Activated T-cell treated with anti-CD3 and anti-CD28 coated beads, Interleukin-2, amount 50 U/mL, for 72 hours (primary cell): ENCODE measurements around the gene NKAIN2. TPM values are rescaled to one million over a fixed set of nuclear protein-coding genes. Genes with fewer than 3 reads are reported as not detected.
"Not testable (repeated sequence)": the region's sequence is repeated elsewhere in the genome, so short reads cannot be mapped to it uniquely, and the experiment has no call there.

Source experiments
- ATAC-seq, 2 donors: fragments of 150-1000 bp; cut with Tn5 transposase; replicated peaks in 1 of 2; 2 replicates each; pipeline ENCODE4 v1.10.0; 2021; ENCODE audit warnings: moderate library complexity in 2 of 2, mild to moderate bottlenecking in 1 of 2
- DNase-seq, 2 donors: peaks; one replicate each; pipeline ENCODE4 v3.0.0; 2021 to 2022; ENCODE audit warnings: mixed read lengths in 1 of 2
- H3K27ac Mint-ChIP-seq: one replicate; pipeline ENCODE4 v1.8.0; 2022; ENCODE audit warnings: mild to moderate bottlenecking, moderate library complexity, mixed read lengths
- H3K27me3 Mint-ChIP-seq: one replicate; pipeline ENCODE4 v1.8.0; 2022; ENCODE audit warnings: low read depth, mixed read lengths
- H3K36me3 Mint-ChIP-seq, 2 donors: one replicate each; pipeline ENCODE4 v1.8.0; 2022; ENCODE audit warnings: mixed read lengths in 2 of 2, mild to moderate bottlenecking in 1 of 2; ENCODE audit not compliant: insufficient read depth in 2 of 2
- H3K4me1 Mint-ChIP-seq: one replicate; pipeline ENCODE4 v1.8.0; 2022; ENCODE audit warnings: low read depth, mixed read lengths
- H3K4me3 Mint-ChIP-seq, 2 donors: one replicate each; pipeline ENCODE4 v1.8.0; 2022; ENCODE audit warnings: mild to moderate bottlenecking in 2 of 2, mixed read lengths in 2 of 2, moderate library complexity in 2 of 2
- H3K9me3 Mint-ChIP-seq, 2 donors: one replicate each; pipeline ENCODE4 v1.8.0; 2022; ENCODE audit warnings: mixed read lengths in 2 of 2
- total RNA-seq, 2 donors: library from RNA; stranded (reverse); gene quantifications; one replicate each; pipeline ENCODE4 v1.2.3, GENCODE V29; 2022

The NKAIN2 gene
- total RNA-seq, 2 donors from 2014 or later = not detected

DNA sequence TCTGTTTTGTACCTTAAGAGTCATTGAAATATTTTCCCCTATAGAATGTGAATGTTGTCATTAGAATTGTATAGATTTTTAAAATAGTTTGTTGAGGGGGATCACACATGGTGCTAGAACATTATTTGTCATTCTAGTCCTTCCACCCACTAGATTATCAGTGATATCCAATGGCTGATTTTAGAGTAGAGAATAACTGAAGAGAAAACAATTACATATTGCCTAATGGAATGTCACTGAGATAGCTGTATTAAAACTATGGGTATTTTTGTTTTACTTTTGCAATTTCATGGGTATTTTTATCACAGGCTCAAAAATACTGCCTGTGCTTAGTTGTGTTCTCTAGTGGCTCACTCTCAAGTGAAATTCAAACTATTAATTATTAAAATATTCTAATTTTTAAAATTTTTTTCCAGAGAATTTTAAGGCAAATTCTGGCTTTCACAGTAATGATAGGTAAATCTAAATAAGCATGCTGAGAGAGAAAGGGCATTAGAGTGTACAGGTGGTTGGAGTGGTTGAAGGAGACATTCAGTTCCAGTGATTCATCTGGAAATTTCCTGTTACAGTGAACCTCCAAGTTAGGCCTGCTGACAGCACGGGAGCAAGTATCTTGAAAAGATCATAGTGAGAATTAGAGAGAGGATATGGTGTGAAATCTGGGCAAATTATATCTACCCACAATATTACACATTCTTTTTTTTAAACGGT, 399.6 kb downstream of the NKAIN2 start:
- Mint-ChIP-seq H3K27ac (no peak overlapping the region), H3K9me3 (peaks cover 0 to 3% of the 10 kb centered on the region in 2 donors), H3K4me3 (no peak overlapping the region), H3K4me1 (no peaks in the 10 kb centered on the region), H3K36me3 (no peaks in the 10 kb centered on the region), H3K27me3 (no peaks in the 10 kb centered on the region)
- ATAC-seq = no peak
- no peak for DNase-seq

DNA sequence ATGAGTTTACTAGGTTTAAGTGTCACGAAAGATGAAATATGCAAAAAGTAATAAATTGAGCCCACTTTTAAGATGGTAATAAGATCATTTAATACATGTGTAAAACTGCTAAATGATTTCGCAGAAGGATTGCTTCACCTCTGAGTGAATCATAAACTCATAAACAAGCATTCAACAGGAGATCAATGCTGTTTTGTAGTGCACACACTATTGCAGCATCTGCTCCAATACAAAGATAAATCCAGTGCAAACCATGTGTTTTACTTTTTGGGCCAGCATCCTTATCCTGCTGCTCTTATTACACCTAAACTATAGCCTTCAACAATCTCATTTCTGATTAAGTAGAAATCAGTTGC, 400.1 kb downstream of the NKAIN2 start:
- H3K27me3 Mint-ChIP-seq = no peaks in the 10 kb centered on the region
- no peak for ATAC-seq
- no peak overlapping the region for H3K4me3 Mint-ChIP-seq

DNA sequence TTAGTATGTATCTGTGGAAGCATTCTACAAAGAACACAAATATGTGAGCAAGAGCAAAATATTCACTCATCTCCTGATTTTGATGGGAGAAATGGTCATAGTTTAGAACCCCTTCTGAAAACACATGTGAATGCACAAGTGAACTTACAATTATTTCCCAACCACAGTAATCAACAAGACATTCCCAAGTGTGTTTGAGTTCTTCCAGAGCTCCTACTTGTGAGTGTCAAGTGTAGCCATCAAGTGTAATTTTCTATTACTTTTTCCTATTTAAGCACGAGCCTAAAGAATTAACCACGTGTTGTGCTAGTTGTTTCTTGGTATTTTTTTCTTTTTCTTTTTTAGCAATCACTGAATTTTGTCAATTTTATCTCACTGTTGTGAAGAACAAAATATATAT, 402.3 kb downstream of the NKAIN2 start:
- Mint-ChIP-seq H3K9me3 (peaks cover 0 to 2% of the 10 kb centered on the region in 2 donors), H3K4me1 (no peaks in the 10 kb centered on the region), H3K27me3 (no peaks in the 10 kb centered on the region), H3K36me3 (no peaks in the 10 kb centered on the region), H3K27ac (no peak overlapping the region), H3K4me3 (no peak overlapping the region)
- DNase-seq = no peak
- no peak for ATAC-seq

More for the DNA sequence above, 400.1 kb downstream of the NKAIN2 start:
- Mint-ChIP-seq H3K27ac (no peak overlapping the region), H3K4me1 (no peaks in the 10 kb centered on the region), H3K9me3 (peaks cover 0 to 2% of the 10 kb centered on the region in 2 donors), H3K36me3 (no peaks in the 10 kb centered on the region)
- no peak for DNase-seq

DNA sequence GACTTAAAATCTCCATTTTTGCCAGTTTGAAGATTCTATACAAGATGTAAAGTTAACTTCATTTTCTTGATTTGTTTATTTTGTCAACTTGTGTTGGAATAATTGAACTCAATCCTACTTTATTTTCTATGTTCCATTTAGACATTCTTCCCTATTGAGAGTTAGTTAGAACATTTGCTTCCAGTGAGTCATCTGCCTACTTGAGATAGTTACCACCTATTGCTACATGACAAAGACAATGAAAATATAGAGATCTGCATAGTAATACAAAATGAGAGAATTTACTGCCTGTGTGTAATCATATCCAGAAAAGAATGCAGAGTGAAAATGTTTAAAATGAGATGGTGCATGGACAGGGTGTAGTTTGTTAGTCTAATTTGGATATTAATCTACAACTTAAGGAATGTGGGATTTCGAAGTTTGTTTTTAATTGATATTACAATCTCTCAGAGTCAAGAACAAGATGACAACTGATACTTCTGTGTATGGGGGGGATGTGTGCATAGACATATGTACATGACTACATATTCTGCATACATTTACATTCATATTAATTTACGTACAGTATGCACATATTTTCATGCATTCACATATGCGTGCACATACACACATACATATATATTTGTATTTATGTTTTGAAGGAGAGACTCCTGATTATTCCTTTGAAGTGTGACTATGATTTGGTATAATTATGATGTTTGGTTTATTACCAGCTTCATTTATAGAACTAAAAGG, 420.1 kb downstream of the NKAIN2 start:
- Mint-ChIP-seq H3K4me3 (no peak overlapping the region), H3K36me3 (no peaks in the 10 kb centered on the region), H3K27ac (no peak overlapping the region), H3K4me1 (no peaks in the 10 kb centered on the region), H3K27me3 (no peaks in the 10 kb centered on the region), H3K9me3 (peaks cover 5 to 8% of the 10 kb centered on the region in 2 donors)
- DNase-seq (no peak), ATAC-seq (no peak)

DNA sequence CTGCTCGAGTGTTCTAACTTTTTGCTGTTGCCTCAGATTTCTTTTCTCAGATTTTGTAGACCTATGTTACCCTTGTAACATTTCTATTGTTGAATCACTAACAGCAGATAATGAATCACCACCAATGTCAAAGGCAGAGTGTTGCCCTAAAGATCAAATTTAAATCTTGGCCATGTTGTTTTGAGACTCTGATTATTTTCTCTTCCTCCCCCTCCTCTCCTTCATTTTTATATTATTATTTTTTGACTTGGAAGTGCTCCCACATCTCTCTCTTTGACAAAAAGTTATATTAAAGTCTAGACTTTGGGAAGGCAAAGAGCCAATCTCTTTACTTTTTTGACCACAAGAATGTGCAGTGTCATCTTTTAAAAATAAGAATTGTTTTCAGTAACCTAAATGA, 422.7 kb downstream of the NKAIN2 start:
- peaks cover 15% of the 10 kb centered on the region in 2 donors for H3K9me3 Mint-ChIP-seq
- H3K36me3 Mint-ChIP-seq = peaks cover 0 to 5% of the 10 kb centered on the region in 2 donors
- ATAC-seq (no peak), DNase-seq (no peak)
- no peaks in the 10 kb centered on the region for H3K27me3 Mint-ChIP-seq
- H3K4me3 Mint-ChIP-seq = no peak overlapping the region
- no peaks in the 10 kb centered on the region for H3K4me1 Mint-ChIP-seq
- H3K27ac Mint-ChIP-seq = no peak overlapping the region

DNA sequence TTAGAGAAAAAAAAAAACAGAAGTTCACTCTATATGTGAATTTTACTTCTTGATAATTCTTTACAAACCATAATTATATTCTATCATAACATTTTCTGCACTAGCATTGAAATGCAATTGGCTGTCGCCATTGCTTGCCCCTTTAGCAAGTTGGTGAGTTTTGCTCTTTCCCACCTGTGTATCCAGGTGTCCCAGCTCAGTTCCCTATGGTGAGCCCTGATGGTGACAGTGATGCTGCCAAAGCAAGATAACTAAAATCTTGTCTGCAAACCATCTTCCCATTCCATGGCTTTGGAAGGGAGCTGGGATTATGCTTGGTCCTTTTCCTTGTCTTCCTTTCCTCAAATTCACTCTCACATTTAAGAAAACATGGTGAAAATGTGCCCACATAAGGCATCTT, 429.6 kb downstream of the NKAIN2 start:
- Mint-ChIP-seq H3K4me3 (no peak overlapping the region), H3K4me1 (no peaks in the 10 kb centered on the region), H3K27me3 (no peaks in the 10 kb centered on the region), H3K9me3 (peaks cover 13 to 15% of the 10 kb centered on the region in 2 donors), H3K36me3 (peaks cover 0 to 5% of the 10 kb centered on the region in 2 donors), H3K27ac (no peak overlapping the region)
- no peak for ATAC-seq
- DNase-seq = no peak

DNA sequence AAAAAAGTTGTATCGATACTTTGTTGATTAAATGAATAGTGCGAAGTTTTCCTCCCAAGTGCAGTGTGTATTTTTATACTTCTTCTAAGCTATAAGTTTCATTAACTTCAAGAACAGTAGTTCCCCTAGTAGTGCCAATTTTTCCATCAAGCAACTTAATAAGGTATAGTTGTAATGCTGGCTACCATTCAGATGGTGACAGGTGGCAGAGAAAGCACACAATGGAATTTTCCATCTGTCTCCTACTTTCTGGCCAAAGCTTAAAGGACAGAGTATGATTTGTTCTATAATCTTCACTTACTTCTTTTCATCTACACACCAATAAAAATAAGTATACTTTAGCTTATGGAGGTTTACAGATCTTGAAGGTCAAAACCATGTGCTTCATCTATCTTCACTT, 431.1 kb downstream of the NKAIN2 start:
- no peaks in the 10 kb centered on the region for H3K27me3 Mint-ChIP-seq
- ATAC-seq (no peak), DNase-seq (no peak)
- H3K4me1 Mint-ChIP-seq = no peaks in the 10 kb centered on the region
- H3K27ac Mint-ChIP-seq = no peak overlapping the region
- H3K9me3 Mint-ChIP-seq = peaks cover 7 to 12% of the 10 kb centered on the region in 2 donors
- no peak overlapping the region for H3K4me3 Mint-ChIP-seq
- peaks cover 0 to 3% of the 10 kb centered on the region in 2 donors for H3K36me3 Mint-ChIP-seq

DNA sequence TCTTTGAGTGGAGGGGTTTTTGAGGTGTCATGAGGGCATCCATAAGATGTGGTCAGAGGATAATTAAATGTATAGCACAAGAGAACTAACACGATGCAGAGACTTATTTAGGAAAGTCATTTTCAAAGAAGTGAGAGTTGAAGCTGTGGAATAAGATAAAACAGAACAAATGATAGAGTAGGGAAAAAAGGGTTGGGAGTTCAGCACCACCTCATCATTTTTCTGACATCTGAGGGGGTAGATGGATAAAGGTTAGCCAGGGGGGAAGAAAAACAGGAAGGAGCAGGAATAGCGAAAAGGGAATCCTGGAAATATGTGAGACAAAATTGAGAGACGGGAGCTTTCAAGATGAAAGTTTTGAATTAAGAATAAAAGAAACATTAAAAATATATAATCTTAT, 434.2 kb downstream of the NKAIN2 start:
- H3K4me1 Mint-ChIP-seq = no peaks in the 10 kb centered on the region
- no peak for ATAC-seq
- no peaks in the 10 kb centered on the region for H3K27me3 Mint-ChIP-seq
- no peak overlapping the region for H3K4me3 Mint-ChIP-seq
- DNase-seq = no peak
- no peak overlapping the region for H3K27ac Mint-ChIP-seq
- H3K9me3 Mint-ChIP-seq = peaks cover 2 to 9% of the 10 kb centered on the region in 2 donors
- H3K36me3 Mint-ChIP-seq = no peaks in the 10 kb centered on the region

DNA sequence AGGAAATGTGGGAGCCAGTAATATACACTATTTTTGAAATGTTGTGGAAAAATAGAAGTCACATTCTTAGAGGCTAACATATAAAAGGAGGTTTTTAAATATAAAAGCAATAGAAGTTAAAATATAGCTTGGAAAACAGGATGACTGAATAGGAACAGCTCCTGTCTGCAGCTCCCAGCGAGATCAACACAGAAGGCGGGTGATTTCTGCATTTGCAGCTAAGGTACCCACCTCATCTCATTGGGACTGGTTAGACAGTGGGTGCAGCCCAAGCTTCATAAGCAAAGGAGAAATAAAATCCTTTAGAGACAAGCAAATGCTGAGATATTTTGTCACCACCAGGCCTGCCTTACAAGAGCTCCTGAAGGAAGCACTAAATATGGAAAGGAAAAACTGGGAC, 434.7 kb downstream of the NKAIN2 start:
- not testable (repeated sequence) for H3K4me3 Mint-ChIP-seq, ATAC-seq, H3K36me3 Mint-ChIP-seq, H3K9me3 Mint-ChIP-seq, H3K27ac Mint-ChIP-seq, DNase-seq, H3K27me3 Mint-ChIP-seq, H3K4me1 Mint-ChIP-seq

DNA sequence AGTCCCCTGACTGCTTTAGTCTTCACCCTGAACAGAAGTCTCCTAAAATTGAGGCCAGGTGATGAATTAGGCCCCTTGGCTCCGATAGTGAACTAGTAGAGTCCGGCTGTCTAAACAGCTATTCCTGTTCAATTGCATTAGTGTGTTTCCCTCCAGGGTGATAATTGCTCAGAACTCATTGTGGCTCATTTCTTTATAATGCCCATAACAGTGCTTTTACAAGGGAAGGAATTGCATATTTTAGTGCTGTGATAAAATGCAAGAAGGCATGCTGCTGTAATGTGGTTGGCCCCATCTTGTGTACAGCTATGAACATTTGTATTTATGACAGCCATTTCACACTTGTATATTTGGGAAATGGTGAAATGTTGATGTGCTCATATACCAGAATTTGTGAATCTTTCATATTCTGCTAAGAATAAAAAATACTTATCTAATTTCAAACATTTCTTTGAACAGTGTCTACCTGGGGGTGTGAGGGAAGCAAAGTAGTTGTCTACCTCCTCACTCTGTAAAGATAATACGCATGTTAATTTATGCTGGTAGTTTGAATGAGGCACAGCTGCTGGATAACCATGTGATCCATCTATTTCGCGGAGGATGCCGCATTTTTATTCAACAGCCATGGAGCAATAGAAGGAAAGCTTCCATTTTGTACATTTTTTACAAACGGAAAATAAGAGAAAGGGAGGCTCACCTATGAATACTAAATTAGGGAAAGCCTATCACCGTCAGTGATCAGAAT, 451.4 kb downstream of the NKAIN2 start:
- H3K9me3 Mint-ChIP-seq = peaks cover 0 to 1% of the 10 kb centered on the region in 2 donors
- DNase-seq (no peak), ATAC-seq (no peak)
- H3K4me3 Mint-ChIP-seq = no peak overlapping the region
- H3K27ac Mint-ChIP-seq = no peak overlapping the region
- no peaks in the 10 kb centered on the region for H3K36me3 Mint-ChIP-seq
- no peaks in the 10 kb centered on the region for H3K4me1 Mint-ChIP-seq
- no peaks in the 10 kb centered on the region for H3K27me3 Mint-ChIP-seq

DNA sequence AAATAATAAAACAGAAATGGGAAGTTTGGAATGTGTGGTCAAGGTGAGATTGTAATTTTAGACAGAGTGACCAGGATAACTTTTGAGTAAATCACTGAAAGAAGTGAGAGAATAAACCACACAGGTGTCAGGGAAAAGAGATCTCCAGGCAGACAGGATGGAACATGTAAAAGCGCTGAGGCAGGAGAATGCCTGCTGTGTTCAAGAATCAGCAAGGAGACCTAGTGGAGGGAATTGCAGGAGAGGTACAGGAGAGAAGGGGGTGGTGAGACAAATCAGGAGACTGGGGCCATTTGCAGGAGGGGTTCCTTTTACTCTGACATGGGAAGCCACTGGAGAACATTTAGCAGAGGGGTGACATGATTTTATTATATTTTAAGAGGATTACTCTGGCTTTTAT, 456.7 kb downstream of the NKAIN2 start:
- H3K4me1 Mint-ChIP-seq = no peaks in the 10 kb centered on the region
- H3K9me3 Mint-ChIP-seq = peaks cover 0 to 5% of the 10 kb centered on the region in 2 donors
- H3K4me3 Mint-ChIP-seq = no peak overlapping the region
- ATAC-seq = no peak
- no peaks in the 10 kb centered on the region for H3K27me3 Mint-ChIP-seq
- no peaks in the 10 kb centered on the region for H3K36me3 Mint-ChIP-seq
- DNase-seq = no peak
- H3K27ac Mint-ChIP-seq = no peak overlapping the region

DNA sequence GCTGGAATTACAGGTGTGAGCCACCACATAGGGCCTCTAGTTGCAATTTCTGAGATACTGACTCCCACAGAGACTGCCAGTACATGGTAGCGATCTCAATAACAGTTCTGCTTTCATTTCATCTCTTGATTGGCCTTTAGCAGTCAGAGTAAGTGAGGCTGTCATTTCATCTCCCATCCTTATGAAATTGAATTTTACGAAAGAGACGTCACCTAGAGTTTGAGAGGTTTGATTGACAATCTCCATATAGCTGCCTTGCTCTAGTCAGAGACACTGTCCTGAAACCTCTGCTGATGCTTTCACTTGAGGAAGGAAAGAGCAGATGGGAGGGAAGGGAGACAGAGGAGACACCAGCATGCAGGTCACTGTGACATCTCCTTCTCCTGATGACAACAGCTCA, 466.1 kb downstream of the NKAIN2 start:
- no peaks in the 10 kb centered on the region for H3K36me3 Mint-ChIP-seq
- no peak overlapping the region for H3K27ac Mint-ChIP-seq
- no peak for ATAC-seq

DNA sequence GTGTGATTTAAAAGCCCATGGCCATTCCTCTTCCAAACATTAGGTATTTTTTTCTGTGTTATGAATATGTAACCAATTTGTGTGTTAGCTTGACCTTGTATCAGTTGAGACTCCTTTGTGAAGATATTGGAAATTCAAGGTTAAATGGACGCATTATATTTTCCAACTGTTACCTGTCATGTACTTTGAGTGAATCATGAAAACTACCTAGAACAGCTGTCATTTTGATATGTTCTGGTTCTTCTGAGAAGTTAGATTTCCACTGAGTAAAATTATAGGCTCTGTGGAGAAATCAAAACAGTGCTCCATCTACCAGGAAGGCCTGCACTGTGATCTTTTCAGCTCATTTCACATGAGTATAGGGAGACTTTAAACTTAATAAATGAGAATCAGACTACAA, 470.0 kb downstream of the NKAIN2 start:
- peaks cover 5 to 8% of the 10 kb centered on the region in 2 donors for H3K9me3 Mint-ChIP-seq
- no peaks in the 10 kb centered on the region for H3K4me1 Mint-ChIP-seq
- no peak overlapping the region for H3K27ac Mint-ChIP-seq
- H3K27me3 Mint-ChIP-seq = no peaks in the 10 kb centered on the region
- no peak overlapping the region for H3K4me3 Mint-ChIP-seq
- H3K36me3 Mint-ChIP-seq = no peaks in the 10 kb centered on the region
- no peak for DNase-seq
- no peak for ATAC-seq

More for the DNA sequence above, 466.1 kb downstream of the NKAIN2 start:
- Mint-ChIP-seq H3K4me1 (no peaks in the 10 kb centered on the region), H3K4me3 (no peak overlapping the region), H3K27me3 (no peaks in the 10 kb centered on the region), H3K9me3 (peaks cover 5 to 8% of the 10 kb centered on the region in 2 donors)
- DNase-seq = no peak
